Inflammatory macrophage treated with lipopolysaccharide for 1 hour (primary cell): ENCODE data around the gene CASP10.
A peak's percentile ranks its signal among the peaks of the same experiment; 100 is the strongest.

Experiments
- DNase-seq, 2 donors: peaks; one replicate each; pipeline ENCODE4 v3.0.0-alpha.2; 2020 to 2022

Gene CASP10

DNA sequence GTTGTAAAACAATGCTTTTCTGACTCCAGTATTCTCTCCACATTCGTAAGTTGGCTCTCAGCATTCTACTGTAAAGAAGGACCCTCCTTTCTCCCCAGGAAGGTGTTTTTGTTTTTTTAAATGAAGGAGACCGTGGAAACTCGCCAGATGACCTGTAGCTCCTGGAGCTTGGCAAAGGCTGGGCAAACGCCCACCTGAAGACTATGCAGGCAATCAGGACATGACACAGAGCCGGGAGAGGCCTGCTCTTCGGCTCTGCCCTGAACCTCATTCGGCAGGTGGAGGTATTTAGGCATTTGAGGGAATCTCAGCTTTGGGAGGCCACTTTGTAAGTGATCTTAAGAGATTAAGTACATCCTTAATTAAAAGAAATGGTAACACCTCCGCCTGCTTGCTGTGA is 17.4 kb downstream of the CASP10 start:
- no peak for DNase-seq

DNA sequence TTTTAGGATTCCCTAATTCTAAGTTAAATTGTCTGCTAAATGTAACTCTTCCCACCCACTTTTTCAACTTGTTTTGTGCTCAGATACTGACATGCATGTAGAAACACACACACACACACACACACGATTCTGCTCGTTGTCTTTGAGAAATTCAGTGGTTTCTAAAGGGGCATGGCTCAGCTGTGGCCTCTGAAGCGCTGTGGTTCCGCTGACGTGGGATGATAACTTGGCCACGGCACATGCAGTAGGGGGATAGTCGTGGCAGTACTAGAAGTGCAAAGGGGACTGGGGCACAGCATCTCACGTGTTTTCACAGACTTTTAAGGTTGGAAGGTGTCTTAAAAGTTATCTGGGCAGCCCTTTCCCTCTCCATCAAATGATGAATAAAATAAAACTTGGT is 18.4 kb downstream of the CASP10 start:
- no peak for DNase-seq

DNA sequence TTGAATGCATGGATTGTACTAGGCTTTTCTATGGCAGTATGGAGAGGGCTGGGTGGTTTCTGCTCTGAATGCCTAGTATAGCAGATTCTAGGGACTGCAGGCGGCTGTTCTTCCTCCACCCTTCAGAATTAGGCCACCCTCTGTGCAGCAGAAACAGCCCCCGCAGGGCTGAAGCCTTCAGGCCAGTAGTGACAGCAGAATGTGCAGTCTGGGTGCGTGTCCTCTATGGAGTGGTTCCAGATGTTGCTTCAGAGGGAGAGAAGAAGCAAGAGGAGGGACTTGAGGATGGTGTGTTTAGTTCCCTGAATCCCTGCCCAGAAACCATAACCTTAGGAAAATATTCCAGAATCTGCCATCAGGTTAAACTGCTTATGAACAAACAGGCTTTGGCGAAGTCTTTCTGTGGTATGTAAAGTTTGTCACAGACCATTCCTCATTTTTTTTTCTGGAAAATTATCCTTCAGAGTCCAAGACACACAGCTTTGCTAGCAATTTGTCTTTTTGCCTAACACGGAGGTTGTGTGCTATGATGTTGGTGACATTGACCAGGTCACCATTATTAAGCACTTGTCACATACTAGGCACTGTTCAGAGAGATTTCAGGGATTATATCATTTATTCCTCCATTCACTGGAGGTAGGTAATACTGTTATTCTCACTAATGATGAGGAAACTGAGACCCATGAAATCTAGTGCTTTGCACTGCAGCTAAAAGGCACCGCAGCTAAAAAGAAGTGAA is 21.1 kb downstream of the CASP10 start:
- DNase-seq, result no peak

DNA sequence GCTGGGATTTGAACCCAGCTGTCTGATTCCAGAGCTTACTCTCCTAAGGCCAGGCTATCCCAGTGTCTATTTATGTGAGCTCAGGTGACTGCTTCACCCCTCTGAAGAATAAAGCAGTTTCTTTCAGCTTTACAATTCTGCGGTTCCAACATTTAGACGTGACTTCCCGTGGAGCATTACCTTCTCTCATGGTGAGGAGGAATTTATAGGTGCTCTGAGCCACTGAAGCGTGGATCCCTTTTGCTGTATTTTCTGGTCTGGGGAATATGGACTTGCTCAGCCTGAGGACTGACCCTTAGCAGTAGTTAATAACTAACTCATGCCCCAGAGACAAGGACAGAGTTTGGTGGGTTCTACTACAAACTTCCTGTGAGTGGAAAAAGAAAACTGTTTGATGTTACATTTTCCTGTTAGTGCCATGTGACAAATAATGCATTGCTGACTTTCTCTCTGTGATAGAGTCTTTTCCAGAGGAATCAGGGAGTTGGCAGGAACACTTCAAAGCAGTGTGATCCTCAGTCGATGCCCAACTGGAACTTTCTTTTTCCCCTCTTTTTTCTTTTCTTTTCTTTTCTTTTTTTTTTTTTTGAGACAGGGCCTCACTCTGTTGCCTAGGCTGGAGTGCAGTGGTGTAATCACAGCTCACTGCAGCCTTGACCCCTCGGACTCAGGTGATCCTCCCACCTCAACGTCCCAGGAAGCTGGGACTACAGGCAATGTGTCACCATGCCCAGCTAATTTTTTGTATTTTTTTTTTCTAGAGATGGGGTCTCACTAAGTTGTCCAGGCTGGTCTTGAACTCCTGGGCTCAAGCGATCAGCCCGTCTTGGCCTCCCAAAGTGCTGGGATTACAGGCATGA is 21.9 kb downstream of the CASP10 start:
- no peak for DNase-seq

DNA sequence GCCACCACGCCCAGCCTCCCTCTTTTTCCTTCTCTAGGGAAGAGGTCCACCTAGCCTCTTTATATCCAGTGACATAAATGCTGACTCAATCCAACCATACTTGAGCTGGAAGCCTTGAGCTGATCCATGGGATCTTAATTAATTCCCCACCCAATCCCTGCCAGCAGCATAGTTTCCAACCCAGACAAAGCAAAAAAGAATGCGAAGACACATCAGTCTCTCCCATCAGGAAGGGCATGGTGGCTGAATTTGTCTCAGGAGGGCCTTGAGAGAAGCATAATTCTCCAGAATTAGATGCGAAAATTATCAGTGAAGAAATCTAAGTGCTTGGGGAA is 22.5 kb downstream of the CASP10 start:
- no peak for DNase-seq

DNA sequence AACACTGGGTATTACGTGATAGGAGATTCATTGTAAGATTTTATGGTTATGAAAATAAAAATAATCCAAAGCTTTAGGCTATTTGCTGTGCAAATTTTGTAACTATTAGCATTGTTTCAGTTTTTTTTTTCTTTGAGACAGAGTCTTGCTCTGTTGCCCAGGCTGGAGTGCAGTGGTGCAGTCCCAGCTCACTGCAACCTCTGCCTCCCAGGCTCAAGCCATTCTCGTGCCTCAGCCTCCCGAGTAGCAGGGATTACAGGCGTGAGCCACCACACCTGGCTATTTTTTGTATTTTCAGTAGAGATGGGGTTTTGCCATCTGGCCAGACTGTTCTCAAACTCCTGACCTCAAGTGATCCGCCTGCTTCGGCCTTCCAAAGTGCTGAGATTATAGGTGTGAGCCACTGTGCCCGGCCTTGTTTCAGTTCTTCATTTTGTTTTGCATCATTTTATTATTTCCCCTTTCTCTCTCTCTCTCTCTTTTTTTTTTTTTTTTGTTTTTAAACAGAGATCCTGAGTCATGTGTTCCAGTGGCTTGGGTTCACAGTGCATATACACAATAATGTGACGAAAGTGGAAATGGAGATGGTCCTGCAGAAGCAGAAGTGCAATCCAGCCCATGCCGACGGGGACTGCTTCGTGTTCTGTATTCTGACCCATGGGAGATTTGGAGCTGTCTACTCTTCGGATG is 25.8 kb downstream of the CASP10 start:
- peak; percentile 74 to 76 for DNase-seq

DNA sequence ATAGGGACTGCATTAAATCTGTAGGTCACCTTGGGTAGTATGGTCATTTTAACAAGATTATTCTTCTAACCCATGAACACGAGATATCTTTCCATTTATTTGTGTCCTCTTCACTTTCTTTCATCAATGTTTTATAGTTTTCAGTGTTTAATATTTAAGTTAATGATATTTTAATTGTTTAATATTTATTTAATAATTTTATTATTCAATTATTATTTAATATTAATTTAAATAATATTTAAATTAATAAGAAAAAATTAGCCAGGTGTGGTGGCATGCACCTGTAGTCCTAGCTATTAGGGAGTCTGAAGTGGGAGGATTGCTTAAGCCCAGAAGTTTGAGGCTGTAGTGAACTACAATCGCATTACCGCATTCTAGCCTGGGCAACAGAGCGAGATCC is 33.0 kb downstream of the CASP10 start:
- DNase-seq, result no peak

DNA sequence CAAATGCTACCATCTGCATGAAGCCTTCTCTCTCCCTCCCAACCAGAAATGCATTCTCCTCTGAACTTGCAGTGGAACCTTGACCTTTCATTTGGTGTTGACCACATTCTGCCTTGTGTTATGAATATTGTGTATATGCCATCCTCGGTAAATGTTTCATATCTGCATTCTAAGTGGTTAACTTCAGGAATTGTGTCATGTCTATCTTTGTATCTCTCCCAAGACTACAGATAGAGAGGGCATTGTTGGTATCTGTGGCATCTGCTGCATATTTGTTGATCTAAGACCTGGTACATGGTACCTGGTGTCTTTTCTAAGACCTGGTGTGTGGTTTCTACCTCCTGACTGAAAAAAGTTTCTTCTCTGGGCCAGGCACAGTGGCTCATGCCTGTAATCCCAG is 34.0 kb downstream of the CASP10 start:
- no peak for DNase-seq

DNA sequence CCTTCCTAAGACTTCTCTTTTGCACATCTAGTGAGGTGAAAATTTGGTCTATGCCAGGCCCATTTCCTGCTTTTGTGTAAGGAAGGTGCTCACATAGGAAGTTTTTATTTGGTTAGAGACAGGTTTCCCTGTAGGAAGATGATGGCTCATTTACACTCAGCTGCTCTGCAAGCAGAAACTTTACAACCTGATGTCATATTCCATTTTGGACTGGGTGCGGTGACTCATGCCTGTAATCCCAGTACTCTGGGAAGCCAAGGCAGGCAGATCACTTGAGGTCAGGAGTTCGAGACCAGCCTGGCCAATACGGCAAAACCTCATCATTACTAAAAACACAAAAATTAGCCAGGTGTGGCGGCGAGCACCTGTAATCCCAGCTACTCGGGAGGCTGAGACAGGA is 35.8 kb downstream of the CASP10 start:
- no peak for DNase-seq

DNA sequence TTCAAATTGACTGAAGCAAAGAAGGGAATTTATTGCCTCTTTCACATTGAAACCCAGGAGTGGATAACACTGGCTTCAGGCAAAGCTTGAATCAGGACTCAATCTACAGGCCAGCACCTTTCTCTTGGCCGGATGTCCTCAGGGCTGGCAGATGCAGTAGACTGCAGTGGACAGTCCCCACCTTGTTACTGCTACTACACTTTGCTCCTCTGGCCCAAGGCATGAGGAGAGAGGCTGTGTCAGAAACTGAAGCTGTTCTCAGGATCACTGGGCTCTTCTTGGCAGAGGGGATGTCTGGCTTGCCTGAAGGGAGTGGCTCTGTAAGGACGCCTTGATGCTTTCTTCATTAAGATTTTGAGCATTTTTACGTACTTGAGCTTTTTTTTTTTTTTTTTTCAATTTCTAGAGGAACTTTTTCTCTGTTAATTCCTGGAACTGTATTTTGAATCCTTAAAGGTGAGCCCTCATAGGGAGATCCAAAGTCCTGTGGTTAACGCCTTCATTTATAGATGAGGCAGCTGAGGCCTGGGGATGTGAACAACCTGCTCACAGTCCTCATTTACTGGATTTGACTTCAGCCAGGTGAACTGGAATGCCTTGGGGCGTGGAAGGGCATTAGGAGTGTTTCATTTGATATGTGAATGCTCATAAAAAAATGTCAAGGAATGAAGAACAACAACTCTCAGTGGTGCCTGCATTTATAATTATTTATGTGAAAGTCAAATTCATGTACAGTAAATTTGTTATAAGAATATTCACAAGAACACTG is 36.6 kb downstream of the CASP10 start:
- no peak for DNase-seq

DNA sequence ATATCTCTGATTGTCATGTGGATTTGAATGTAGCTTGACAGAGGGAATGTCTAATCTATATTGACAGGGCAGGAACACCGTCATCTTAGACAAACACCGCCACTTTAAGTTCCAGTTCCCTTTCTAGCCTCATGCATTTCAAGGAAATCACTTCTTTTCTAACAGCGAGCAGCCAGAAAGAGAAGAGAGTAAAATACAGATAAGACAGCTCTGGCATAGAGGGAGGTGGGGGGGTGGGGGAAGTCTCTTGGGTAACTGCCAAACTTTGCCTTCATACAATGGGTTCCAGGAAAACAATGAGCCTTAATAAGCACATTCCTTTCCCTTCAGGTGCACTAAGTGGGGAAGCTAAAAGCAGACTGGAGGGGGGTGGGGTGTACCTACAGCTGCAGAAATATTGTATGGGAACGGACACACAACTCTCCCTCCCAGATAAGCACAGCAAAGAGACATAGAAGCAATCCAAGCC is 37.2 kb downstream of the CASP10 start:
- DNase-seq, result no peak

DNA sequence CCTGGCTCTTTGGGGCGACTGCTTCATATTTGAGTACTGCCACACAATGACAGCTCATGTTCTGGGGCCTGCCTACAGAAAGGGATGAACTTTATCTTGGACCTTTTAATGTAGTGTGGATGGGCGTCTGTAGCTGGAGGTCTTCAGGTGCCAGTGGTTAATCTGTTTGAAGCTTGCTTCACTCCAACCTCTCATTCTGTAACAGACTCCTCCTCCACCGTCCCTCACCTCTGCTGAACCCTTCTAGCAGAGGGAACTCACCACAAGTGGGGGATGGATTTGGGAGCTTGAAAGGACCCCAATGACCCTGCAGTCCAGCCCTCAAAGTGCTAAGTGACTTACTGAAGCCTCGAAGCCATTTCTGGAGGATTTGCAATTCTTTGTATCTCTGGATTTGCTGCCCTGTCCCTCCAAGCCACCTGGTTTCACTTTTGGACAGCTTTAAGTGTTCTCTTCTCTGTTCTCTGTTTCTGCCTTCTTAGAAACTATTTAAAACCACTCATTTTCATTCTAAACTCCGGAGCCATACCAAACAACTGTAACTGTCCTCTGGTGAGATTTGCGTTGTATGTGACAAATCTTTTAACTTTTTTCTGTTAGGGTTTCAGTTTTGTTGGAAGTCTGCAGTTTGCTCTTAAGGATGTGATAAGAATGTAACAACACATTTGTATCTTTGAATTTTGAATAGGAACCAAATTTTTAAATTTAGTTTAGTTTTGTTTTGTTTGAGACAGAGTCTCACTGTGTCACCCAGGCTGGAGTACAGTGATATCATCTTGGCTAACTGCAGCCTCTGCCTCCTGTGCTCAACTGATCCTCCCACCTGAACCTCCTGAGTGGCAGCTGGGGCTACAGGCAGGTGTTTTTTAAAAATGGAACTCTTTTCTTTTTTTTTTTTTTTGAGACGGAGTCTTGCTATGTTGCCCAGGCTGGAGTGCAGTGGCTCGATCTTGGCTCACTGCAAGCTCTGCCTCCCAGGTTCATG is 40.4 kb downstream of the CASP10 start:
- DNase-seq, result no peak

DNA sequence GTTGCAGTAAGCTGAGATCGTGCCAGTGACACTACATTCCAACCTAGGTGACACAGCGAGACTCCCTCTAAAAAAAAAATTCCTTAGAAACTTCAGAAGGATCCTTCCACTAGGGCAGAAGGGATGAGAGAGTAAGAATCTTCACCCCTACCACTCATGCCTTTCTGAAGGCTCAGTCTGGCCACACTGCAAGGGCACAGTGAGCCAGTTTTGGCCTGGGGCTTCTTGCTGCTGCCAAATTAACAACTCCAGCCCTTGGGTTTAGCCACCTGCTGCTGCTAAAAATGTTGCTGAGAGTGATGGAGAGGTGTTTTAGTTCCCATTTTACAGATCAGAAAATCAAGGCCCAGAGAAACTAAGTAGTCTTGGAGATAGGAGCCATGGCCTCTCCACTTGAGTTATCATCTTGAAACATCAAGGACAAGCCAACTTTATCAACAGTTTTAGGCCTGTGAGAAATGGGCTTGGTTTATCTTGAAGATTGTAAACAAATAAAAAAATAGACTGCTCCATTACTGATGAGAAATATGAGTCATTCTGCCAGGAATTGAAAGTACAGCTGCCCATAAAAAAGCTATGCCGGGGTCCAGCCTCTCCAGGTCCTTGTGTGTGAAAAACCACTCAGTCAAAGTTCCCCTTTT is 45.5 kb downstream of the CASP10 start:
- DNase-seq, result no peak

DNA sequence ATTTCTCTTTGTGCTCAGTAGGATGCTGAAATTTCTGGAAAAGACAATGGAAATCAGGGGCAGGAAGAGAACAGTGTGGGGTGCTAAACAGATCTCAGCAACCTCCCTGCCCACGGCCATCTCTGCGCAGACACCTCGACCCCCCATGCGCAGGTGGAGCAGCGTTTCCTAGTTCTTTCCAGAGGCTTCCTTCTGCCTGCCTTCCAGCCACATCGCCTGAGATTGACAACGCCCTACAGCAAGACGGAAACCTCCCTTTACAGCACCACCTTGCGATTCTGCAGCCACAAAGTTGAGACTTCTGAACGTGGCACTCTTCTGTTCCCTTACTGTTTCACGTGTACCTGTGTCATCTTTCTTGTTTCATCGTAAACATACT is 46.0 kb downstream of the CASP10 start:
- DNase-seq, result no peak

DNA sequence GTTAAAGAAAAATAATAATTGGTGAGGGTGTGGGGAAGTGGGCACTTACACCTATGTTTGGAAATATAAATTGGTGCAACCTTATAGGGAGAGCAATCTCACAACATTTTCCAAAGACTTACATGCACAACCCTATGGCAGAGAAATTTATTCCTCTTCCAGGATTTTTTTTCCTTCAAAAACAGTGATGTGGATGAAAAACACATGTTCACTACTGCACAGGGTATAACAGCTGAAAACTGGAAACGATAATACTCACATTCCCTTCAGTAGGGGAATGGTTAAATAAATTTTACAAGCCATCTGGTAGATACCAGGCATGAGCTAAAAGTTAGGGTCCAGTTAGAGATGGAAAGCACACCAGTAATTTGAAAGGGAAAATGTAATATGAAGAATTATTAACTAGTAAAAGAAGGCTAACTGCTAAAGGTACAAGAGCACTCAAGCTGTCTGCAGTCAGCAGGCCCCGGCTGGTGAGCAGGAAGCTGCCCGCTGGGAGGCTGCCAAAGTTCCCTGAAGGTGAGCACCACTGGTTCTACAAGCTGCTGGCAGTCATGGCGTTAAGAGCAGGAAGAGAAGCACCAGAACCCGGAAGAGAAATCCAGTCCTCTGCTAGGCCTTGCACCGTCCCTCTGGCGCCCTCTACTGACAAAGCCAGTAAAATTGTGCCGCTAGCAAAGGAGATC is 49.0 kb downstream of the CASP10 start:
- peak; percentile 91 to 98 for DNase-seq

DNA sequence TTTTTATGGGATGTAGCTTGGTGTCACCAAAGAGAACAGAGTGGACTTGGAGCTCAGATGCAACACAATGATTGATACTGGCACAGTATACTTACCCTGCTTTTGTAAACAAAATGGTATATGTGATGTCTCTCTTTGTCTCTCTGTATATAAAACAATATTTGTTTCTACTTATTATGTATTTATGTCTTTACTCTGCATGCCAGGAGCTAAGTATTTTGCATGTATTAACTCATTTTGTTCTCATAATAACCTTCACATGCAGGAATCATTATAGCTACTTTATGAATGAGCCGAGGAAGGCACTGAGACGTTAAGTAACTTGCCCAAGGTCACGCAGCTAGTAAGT is 49.5 kb downstream of the CASP10 start:
- DNase-seq, result no peak

DNA sequence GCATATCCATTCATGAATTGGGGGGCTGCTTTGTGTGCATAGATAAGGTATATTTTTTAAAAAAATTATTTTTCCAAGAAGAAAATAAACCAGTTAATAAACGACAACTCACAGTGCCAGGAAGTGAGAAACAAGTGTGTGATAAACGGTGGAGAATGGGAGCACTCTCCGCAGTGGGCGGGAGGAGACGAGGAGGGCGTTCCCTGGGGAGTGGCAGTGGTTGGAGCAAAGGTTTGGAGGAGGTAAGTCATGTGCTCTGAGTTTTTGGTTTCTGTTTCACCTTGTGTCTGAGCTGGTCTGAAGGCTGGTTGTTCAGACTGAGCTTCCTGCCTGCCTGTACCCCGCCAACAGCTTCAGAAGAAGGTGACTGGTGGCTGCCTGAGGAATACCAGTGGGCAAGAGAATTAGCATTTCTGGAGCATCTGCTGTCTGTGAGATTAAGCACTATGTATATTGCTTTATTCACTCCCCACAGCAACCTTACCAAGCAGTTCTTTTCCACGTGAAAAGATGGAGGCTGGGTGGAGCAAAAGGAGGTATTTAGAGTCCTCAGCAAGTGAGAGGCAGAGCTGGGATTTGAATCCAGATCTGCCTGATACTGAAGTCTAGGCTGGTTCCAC is 50.4 kb downstream of the CASP10 start:
- peak; percentile 86 to 94 for DNase-seq

DNA sequence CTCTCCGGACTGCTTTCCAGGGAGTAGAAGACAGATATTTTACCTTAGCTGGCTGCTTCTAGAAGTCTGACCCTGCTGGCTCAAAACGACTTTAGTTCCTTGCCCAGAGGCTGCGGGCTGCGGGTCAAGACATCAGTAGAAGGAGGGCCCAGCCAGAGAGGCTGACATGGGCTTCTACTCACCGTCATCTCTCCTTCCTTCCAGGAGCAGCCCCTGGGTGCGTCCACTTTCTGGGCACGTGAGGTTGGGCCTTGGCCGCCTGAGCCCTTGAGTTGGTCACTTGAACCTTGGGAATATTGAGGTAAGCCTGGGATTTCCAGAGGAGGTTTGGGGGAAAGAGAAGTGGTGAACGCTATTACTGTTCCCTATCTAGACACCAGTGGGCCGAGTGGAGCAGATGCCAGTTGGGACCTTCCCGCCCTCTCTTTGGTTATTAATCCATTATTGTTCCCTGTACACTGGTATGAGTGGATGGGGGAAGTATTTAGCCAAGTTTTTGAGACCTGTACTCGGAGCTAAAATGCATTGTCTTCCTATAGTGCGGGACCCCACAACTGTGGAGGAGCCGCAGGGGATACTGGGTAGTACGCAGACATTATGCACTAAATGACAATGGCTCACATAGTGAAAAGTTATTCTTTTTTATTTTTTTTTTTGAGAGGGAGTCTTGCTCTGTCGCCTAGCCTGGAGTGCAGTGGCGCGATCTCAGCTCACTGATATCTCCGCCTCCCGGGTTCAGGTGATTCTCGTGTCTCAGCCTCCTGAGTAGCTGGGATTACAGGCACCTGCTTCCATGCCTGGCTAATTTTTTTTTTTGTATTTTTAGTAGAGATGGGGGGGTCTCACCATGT is 51.1 kb downstream of the CASP10 start:
- DNase-seq, result peak; percentile 80 to 82

DNA sequence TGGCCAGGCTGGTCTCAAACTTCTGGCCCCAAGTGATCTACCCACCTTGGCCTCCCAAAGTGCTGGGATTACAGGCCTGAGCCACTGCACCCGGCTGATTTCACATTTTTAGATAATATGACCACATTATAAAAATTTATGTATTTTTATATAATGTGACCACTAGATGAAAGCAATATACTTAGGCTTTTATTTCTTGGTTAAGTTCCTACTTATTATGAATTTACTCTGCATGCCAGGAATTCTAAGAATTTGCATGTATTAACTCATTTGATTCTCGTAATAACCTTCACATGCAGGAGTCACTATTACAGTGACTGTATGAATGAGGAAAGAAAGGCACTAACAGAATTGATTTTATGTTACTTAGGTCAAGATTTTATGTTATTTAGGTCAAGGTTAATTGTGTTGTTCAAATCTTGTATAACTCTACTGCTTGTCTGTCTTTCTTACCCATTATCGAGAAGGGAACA is 51.8 kb downstream of the CASP10 start:
- DNase-seq, result peak; percentile 33 to 36
